ENCODE results near the gene PNMA1. TPM values are rescaled to one million over a fixed set of nuclear protein-coding genes. Genes with fewer than 3 reads are reported as not detected.

Gene PNMA1
- total RNA-seq, 6 donors from 2014 or later: 9.9 to 28.9 (median 15.2) TPM

DNA sequence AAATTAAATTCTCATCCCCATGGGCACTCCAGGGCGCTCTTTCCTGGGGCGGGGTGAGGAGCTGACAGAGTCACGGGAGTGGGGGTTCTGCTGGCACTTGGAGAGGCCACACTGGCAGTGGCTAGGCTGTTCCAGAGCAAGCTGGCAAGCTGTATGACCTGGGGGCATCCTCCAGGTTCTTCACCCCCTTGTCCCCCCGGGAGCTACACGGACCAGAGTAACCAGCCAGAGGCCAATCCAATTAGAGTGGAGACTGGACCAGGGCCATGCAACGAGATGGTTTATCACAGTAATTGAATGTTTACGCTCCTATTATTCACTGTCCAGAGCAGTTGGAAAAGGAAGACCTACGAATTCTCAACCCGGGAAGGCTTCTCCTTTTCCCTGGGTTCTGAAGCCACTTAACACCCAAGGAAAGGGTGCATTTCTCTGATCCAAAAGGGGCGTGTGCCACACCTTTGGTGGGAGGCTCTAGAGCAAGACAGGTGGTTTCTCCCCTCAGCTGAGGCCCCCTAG is 43.8 kb upstream of the PNMA1 start:
- no peak for ATAC-seq (ENCODE audit: low FRiP score in 2 of 2)
- no peaks in the 10 kb centered on the region for H3K27me3 ChIP-seq
- peak overlapping the region in 3 of 4 donors; percentile 60 to 89 (median 79) for H3K4me3 ChIP-seq
- TF ChIP-seq POLR2A (IDR thresholded peaks at IDR 0.05): no peak
- TF ChIP-seq, protein P1, sequence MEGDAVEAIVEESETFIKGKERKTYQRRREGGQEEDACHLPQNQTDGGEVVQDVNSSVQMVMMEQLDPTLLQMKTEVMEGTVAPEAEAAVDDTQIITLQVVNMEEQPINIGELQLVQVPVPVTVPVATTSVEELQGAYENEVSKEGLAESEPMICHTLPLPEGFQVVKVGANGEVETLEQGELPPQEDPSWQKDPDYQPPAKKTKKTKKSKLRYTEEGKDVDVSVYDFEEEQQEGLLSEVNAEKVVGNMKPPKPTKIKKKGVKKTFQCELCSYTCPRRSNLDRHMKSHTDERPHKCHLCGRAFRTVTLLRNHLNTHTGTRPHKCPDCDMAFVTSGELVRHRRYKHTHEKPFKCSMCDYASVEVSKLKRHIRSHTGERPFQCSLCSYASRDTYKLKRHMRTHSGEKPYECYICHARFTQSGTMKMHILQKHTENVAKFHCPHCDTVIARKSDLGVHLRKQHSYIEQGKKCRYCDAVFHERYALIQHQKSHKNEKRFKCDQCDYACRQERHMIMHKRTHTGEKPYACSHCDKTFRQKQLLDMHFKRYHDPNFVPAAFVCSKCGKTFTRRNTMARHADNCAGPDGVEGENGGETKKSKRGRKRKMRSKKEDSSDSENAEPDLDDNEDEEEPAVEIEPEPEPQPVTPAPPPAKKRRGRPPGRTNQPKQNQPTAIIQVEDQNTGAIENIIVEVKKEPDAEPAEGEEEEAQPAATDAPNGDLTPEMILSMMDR (IDR thresholded peaks at IDR 0.05): no peak
- no peak for TF ChIP-seq POLR2AphosphoS5 (IDR thresholded peaks at IDR 0.05)
- TF ChIP-seq EP300 (IDR thresholded peaks at IDR 0.05): no peak
- no peaks in the 10 kb centered on the region for H3K36me3 ChIP-seq
- H3K4me1 ChIP-seq: peaks cover 84 to 90% (median 85%) of the 10 kb centered on the region in 4 donors
- no peak for DNase-seq
- no peaks in the 10 kb centered on the region for H3K9me3 ChIP-seq
- H3K27ac ChIP-seq: peak overlapping the region; percentile 95 to 98 (median 96)
- 32 to 38% methylated on average over 8 to 10 of the region's 10 CpGs for WGBS, 2 donors

DNA sequence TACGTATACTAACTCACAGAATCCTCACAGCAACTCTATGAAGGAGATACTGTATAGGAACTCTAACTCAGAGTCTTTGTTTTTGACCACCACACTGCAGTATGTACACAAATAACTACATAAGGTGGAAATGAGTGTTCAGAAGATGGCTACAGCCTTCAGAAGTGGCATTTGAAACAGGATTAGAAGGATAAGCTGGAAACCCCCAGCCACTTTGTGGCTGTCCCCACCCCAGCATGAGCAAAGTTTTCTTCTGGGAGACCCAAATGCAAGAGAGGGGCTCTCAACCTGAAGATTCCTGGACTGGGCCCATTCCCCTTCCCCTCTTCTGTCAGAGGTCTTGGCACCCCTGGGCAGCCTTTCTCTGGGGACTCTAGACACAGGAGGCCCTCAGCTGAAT is 43.2 kb upstream of the PNMA1 start:
- no peaks in the 10 kb centered on the region for H3K27me3 ChIP-seq
- H3K27ac ChIP-seq: peak overlapping the region; percentile 95 to 98 (median 96)
- H3K36me3 ChIP-seq: no peaks in the 10 kb centered on the region
- WGBS, 2 donors: 94 to 96% methylated on average over 1 of the region's 1 CpG
- peak overlapping the region in 2 of 4 donors; percentile 60 to 89 for H3K4me3 ChIP-seq
- peaks cover 84 to 90% (median 85%) of the 10 kb centered on the region in 4 donors for H3K4me1 ChIP-seq
- no peaks in the 10 kb centered on the region for H3K9me3 ChIP-seq
- TF ChIP-seq, protein P1 (IDR thresholded peaks at IDR 0.05): no peak
- TF ChIP-seq POLR2A (IDR thresholded peaks at IDR 0.05): no peak
- TF ChIP-seq POLR2AphosphoS5 (IDR thresholded peaks at IDR 0.05): no peak
- no peak for TF ChIP-seq EP300 (IDR thresholded peaks at IDR 0.05)
- ATAC-seq (ENCODE audit: low FRiP score in 2 of 2) (no peak), DNase-seq (no peak)

DNA sequence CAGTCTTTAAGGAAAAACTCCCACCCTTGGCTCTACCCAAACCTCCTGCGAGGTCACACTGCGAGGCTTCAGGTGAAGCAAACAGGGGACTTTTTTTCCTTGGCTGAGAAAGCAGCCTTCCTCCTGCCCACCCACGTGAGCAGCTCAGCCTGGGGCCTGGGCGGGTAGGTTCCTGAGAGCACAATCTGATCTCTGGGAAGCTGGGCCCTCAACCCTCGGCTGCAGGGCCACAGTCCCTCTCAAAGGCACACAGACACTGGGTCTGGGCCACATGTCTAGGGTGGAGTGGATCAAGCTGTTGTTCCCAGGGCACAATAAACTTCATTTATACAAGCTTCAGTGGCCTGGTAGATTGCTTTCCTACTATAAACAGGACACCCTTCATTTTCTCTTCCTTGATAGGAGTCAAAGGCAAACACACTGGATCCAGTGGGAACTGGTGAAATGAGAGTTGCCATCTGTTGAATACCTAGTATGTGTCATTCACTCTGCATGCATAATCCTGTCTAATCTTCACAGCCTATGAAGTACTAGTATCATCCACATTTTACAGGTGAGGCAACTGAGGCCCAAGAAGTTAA is 41.3 kb upstream of the PNMA1 start:
- ATAC-seq (ENCODE audit: low FRiP score in 2 of 2) (no peak), DNase-seq (peak in 1 of 2 donors; percentile 81)
- H3K9me3 ChIP-seq: no peaks in the 10 kb centered on the region
- no peaks in the 10 kb centered on the region for H3K27me3 ChIP-seq
- WGBS, 2 donors: 6 to 14% methylated on average over 4 to 5 of the region's 5 CpGs
- no peaks in the 10 kb centered on the region for H3K36me3 ChIP-seq
- peaks cover 84 to 90% (median 85%) of the 10 kb centered on the region in 4 donors for H3K4me1 ChIP-seq
- H3K4me3 ChIP-seq: peak overlapping the region in 2 of 4 donors; percentile 13 to 30
- peak overlapping the region; percentile 84 to 98 (median 96) for H3K27ac ChIP-seq
- TF ChIP-seq, protein P1 (IDR thresholded peaks at IDR 0.05): no peak
- TF ChIP-seq EP300 (IDR thresholded peaks at IDR 0.05) (peak in 1 of 4 donors; percentile 15), POLR2AphosphoS5 (IDR thresholded peaks at IDR 0.05) (peak in 1 of 2 donors; percentile 50)

DNA sequence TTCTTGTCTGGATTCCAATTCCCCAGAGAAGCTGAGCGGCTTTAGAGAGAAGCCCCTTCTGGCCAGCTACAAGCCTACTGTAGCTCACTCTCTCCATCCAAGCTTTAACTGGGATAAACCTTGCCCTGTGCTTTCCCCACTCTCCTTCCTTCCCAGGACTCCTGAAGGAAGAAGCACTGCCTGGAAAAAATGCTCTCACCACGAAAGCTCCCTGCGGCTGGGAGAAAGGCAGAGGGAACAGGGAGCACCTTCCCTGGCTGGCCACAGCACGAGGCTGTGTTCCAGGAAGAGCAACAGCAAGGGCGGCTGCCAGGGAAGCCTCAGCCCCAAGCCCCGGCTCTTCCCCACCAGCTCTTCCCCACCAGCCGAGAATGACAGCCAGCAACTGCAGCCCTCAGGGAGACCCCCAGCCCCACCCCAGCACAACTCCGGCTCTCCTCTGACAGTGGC is 40.8 kb upstream of the PNMA1 start:
- ATAC-seq (ENCODE audit: low FRiP score in 2 of 2): peak in 1 of 2 donors; percentile 30
- 9 to 17% methylated on average over 8 of the region's 8 CpGs for WGBS, 2 donors
- Histone ChIP-seq H3K27ac (peak overlapping the region; percentile 84 to 98 (median 96)), H3K27me3 (no peaks in the 10 kb centered on the region), H3K4me1 (peaks cover 88 to 93% (median 89%) of the 10 kb centered on the region in 4 donors), H3K9me3 (no peaks in the 10 kb centered on the region), H3K36me3 (no peaks in the 10 kb centered on the region), H3K4me3 (peak overlapping the region in 2 of 4 donors; percentile 13 to 30)
- no peak for DNase-seq
- TF ChIP-seq EP300 (IDR thresholded peaks at IDR 0.05) (peak in 1 of 4 donors; percentile 8), POLR2A (IDR thresholded peaks at IDR 0.05) (no peak), POLR2AphosphoS5 (IDR thresholded peaks at IDR 0.05) (peak; percentile 37 to 51)
- TF ChIP-seq, protein P1 (IDR thresholded peaks at IDR 0.05): peak in 1 of 6 experiments; percentile 10
